ENCODE data around the gene SLC15A2.

DNA sequence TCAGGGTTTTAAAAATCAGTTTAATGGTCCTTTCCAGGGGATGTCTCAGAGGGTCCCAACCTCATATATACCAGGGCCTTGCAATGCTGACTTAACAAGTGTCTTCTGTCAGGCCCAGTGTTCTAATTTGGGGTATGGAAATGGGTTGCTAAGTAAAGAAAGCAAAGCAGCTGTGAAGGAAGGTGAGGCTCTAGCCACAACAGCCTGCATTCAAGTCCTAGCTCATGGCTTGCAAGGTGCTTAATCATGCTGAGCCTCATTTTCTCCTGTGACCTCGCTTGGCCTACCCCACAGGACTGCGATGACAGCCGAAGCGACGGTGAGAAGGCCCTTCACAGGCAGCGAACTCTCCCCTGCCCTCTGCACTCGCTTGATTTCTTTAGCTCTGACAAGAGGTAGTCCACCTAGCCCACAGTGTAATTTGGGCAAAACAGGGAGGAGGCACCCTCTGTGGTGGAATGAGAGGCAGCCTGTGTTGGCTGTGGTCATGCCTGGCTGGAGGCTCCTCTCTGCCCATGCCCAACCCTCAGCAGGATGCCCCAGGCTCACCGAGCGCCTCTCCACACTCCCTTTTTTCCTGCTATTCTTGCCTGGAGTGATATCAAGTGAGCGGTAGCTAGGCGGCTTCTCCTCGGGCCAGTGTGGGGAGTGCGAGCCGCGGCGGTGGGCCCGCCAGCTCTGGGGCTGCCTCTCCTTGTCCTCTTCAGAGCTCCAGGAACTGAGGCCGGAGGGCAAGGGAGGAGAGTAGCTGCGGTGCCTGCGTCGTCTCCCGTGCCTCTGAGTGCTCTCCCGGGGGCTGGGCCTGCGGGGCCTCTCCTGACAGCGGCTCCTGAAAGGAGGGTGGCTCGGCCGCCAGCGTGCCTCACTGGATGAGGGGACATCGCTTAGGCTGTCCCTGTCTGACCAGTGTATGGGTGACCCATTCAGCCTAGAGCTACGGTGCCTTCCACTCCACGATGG lies 98.7 kb downstream of the SLC15A2 start:
- TF ChIP-seq POLR2AphosphoS5 (IDR thresholded peaks at IDR 0.05) = no peak
- no peak for TF ChIP-seq EP300 (IDR thresholded peaks at IDR 0.05)
- TF ChIP-seq, protein P1, sequence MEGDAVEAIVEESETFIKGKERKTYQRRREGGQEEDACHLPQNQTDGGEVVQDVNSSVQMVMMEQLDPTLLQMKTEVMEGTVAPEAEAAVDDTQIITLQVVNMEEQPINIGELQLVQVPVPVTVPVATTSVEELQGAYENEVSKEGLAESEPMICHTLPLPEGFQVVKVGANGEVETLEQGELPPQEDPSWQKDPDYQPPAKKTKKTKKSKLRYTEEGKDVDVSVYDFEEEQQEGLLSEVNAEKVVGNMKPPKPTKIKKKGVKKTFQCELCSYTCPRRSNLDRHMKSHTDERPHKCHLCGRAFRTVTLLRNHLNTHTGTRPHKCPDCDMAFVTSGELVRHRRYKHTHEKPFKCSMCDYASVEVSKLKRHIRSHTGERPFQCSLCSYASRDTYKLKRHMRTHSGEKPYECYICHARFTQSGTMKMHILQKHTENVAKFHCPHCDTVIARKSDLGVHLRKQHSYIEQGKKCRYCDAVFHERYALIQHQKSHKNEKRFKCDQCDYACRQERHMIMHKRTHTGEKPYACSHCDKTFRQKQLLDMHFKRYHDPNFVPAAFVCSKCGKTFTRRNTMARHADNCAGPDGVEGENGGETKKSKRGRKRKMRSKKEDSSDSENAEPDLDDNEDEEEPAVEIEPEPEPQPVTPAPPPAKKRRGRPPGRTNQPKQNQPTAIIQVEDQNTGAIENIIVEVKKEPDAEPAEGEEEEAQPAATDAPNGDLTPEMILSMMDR (IDR thresholded peaks at IDR 0.05) = no peak
